Panc1 (cell line): Measurements from ENCODE around the gene CACNB1. TPM values are rescaled to one million over a fixed set of nuclear protein-coding genes. Genes with fewer than 3 reads are reported as not detected.

ENCODE experiments used
- ATAC-seq: fragments of 200-7000 bp; cut with Tn5 transposase; 2 replicates; pipeline ENCODE4 v1.9.1; 2020; ENCODE audit warnings: mild to moderate bottlenecking, moderate library complexity
- BruUV-seq: library from RNA; stranded (reverse); fragments of 400-500 nt; replicated peaks from 2 replicates; lab custom pipeline; 2021; lab: Mats Ljungman, UMichigan
- CTCF ChIA-PET: fragments of 300-600 bp; sonication (Branson Sonifier 250); formaldehyde crosslinking; loops from one replicate; lab custom pipeline; 2022; ENCODE audit warnings: antibody characterized with exemption; lab: Charles Lee
- POLR2A ChIA-PET: fragments of 300-600 bp; sonication (Branson Sonifier 250); formaldehyde crosslinking; loops from one replicate; lab custom pipeline; 2022; ENCODE audit warnings: antibody characterized with exemption; lab: Charles Lee
- DNase-seq: peaks from one replicate; pipeline ENCODE4 v3.0.0-alpha.2; 2010; ENCODE audit warnings: low read depth, low spot score
- H3K27ac ChIP-seq: 2 replicates; pipeline ENCODE4 v1.5.1; 2011; ENCODE audit warnings: mild to moderate bottlenecking, low read length, inconsistent platforms
- H3K27me3 ChIP-seq: fragments of 200-500 bp; sonication (Bioruptor generic); 2 replicates; pipeline ENCODE4 v1.6.0; 2014; ENCODE audit warnings: low read length, inconsistent platforms; ENCODE audit not compliant: control insufficient read depth, insufficient read depth
- H3K36me3 ChIP-seq: fragments of 200-500 bp; sonication (Bioruptor generic); 2 replicates; pipeline ENCODE4 v1.5.1; 2014; ENCODE audit warnings: inconsistent platforms, mild to moderate bottlenecking, low read length, moderate library complexity; ENCODE audit not compliant: control insufficient read depth, insufficient read depth
- H3K4me1 ChIP-seq: 2 replicates; pipeline ENCODE4 v1.5.1; 2011; ENCODE audit warnings: inconsistent platforms, mild to moderate bottlenecking, low read length, moderate library complexity; ENCODE audit not compliant: control insufficient read depth, insufficient read depth
- H3K4me3 ChIP-seq, 2 experiments: 2 replicates each; pipeline ENCODE4 v1.5.1; 2011 to 2012; ENCODE audit warnings: low read depth in 2 of 2, low read length in 2 of 2, mild to moderate bottlenecking in 2 of 2, inconsistent platforms in 1 of 2, moderate library complexity in 1 of 2
- H3K9me3 ChIP-seq: fragments of 200-500 bp; sonication (Bioruptor generic); 2 replicates; pipeline ENCODE4 v1.5.1; 2014; ENCODE audit warnings: low read depth, mild to moderate bottlenecking, inconsistent platforms, low read length, moderate library complexity; ENCODE audit not compliant: control insufficient read depth, insufficient read depth
- CTCF ChIP-seq: fragments of 450-650 bp; IDR thresholded peaks from 2 replicates; pipeline ENCODE4 v1.5.1; 2017; ENCODE audit warnings: mild to moderate bottlenecking
- POLR2AphosphoS5 ChIP-seq: IDR thresholded peaks from 2 replicates; pipeline ENCODE4 v1.6.1; 2012; ENCODE audit warnings: mild to moderate bottlenecking, low read depth, low read length, moderate library complexity
- SIN3A ChIP-seq: IDR thresholded peaks from 2 replicates; pipeline ENCODE4 v1.6.1; 2012; ENCODE audit warnings: low read depth, mild to moderate bottlenecking, low read length, moderate library complexity, borderline replicate concordance; ENCODE audit not compliant: insufficient read depth
- TCF7L2 ChIP-seq: IDR thresholded peaks from 2 replicates; pipeline ENCODE4 v1.6.1; 2011; ENCODE audit warnings: mild to moderate bottlenecking, low read depth, low read length, inconsistent platforms
- in situ Hi-C: cut with HindIII; loops from 2 replicates; pipeline ENCODE4 v1.10.0; 2016; ENCODE audit warnings: low sequenced_read_pairs, low pct_unique_long_range_greater_than_20kb
- intact Hi-C: fragments of 100-400 bp; cut with micrococcal nuclease; formaldehyde crosslinking; loops from one replicate; pipeline ENCODE4 v1.10.0; 2022; ENCODE audit not compliant: unreplicated experiment
- total RNA-seq: library from RNA; stranded (reverse); gene quantifications from one replicate; pipeline ENCODE4 v1.2.1, GENCODE V29; 2021; ENCODE audit not compliant: unreplicated experiment
- TF ChIP-seq, protein P1 (sequence below), 2 experiments: IDR thresholded peaks; 2 replicates each; pipeline ENCODE4 v1.6.1; 2011 to 2012; ENCODE audit warnings: low read depth in 2 of 2, control low read depth in 1 of 2, low read length in 1 of 2, mild to moderate bottlenecking in 1 of 2, moderate library complexity in 1 of 2; ENCODE audit not compliant: insufficient read depth in 1 of 2

Gene CACNB1
- total RNA-seq, 1 experiment from 2014 or later: 14.9 TPM

DNA sequence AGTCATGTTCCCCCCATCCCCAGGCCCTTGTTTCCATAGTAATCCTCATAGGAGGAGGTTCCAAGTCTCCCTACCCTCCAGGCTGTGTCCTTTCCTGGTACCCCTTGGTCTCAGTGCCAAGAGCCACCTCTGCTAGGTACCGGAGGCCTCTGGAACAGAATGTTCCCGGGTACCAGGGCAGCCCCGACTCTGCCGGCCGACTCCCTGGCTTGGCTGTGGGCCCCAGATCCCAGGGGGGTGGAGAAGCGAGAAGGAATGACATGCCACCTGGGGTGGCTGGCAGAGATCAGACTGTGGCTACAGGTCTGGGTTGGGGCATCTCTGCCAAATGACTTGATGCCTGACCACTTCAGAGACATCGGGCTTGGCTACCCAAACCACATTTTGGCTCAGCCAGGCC, 24.7 kb upstream of the CACNB1 start:
- no TSS peak for BruUV-seq
- H3K9me3 ChIP-seq: no peaks in the 10 kb centered on the region
- in situ Hi-C loops: no loop called here
- POLR2A ChIA-PET: no interaction called here
- no peak for DNase-seq
- CTCF ChIA-PET: interaction anchor here (1.2 kb wide), 1 partner anchor 58 kb away, joined by 3 read pairs; no protein-coding TSS in a partner anchor
- H3K4me3 ChIP-seq: no peak overlapping the region
- intact Hi-C loops: no loop called here
- H3K4me1 ChIP-seq: no peaks in the 10 kb centered on the region
- TF ChIP-seq CTCF: no peak
- TF ChIP-seq, protein P1, sequence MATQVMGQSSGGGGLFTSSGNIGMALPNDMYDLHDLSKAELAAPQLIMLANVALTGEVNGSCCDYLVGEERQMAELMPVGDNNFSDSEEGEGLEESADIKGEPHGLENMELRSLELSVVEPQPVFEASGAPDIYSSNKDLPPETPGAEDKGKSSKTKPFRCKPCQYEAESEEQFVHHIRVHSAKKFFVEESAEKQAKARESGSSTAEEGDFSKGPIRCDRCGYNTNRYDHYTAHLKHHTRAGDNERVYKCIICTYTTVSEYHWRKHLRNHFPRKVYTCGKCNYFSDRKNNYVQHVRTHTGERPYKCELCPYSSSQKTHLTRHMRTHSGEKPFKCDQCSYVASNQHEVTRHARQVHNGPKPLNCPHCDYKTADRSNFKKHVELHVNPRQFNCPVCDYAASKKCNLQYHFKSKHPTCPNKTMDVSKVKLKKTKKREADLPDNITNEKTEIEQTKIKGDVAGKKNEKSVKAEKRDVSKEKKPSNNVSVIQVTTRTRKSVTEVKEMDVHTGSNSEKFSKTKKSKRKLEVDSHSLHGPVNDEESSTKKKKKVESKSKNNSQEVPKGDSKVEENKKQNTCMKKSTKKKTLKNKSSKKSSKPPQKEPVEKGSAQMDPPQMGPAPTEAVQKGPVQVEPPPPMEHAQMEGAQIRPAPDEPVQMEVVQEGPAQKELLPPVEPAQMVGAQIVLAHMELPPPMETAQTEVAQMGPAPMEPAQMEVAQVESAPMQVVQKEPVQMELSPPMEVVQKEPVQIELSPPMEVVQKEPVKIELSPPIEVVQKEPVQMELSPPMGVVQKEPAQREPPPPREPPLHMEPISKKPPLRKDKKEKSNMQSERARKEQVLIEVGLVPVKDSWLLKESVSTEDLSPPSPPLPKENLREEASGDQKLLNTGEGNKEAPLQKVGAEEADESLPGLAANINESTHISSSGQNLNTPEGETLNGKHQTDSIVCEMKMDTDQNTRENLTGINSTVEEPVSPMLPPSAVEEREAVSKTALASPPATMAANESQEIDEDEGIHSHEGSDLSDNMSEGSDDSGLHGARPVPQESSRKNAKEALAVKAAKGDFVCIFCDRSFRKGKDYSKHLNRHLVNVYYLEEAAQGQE (IDR thresholded peaks at IDR 0.05; ENCODE audit: insufficient read depth in 1 of 2, low read depth in 2 of 2, low read length in 1 of 2): no peak
- TF ChIP-seq TCF7L2: no peak
- TF ChIP-seq POLR2AphosphoS5: no peak
- no peak for TF ChIP-seq SIN3A
- no peak overlapping the region for H3K27ac ChIP-seq
- H3K27me3 ChIP-seq: no peaks in the 10 kb centered on the region; the same call in 1 of the 2 replicates
- H3K36me3 ChIP-seq: no peaks in the 10 kb centered on the region
- ATAC-seq: no peak

DNA sequence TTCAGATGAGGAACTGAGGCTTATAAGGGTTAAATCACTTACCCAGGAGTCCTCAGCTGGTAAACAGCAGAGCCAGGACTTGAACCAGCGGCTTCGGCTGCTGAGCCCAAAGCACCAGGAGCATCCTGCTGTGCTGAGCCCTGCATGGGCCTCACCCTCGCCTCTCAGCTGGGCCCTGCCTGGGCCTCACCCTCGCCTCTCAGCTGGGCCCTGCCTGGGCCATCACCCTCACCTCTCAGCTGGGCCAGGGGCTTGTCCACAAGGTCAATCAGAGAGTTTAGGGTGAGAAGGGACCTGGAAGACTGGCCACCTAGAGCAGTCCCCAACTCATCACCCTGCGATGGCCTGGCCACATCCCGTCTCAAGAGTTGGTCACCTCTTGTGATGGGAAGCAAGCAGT, 24.1 kb upstream of the CACNB1 start:
- Histone ChIP-seq H3K36me3 (no peaks in the 10 kb centered on the region), H3K9me3 (no peaks in the 10 kb centered on the region), H3K4me1 (no peaks in the 10 kb centered on the region), H3K27me3 (no peaks in the 10 kb centered on the region; the same call in 1 of the 2 replicates), H3K4me3 (no peak overlapping the region), H3K27ac (no peak overlapping the region)
- in situ Hi-C loops: no loop called here
- CTCF ChIA-PET: no interaction called here
- no peak for TF ChIP-seq CTCF
- no peak for TF ChIP-seq POLR2AphosphoS5
- DNase-seq: no peak
- no peak for ATAC-seq
- POLR2A ChIA-PET: no interaction called here
- no TSS peak for BruUV-seq
- intact Hi-C loops: no loop called here
